SK-N-SH (cell line): Measurements from ENCODE around the gene HPCAL4.

Experiments
- CTCF ChIP-seq: fragments of 200-600 bp; sonication (generic); IDR thresholded peaks from 2 replicates; pipeline ENCODE4 v1.6.1; 2017; ENCODE audit warnings: antibody characterized with exemption, mild to moderate bottlenecking, moderate library complexity
- EZH2phosphoT487 ChIP-seq: fragments of 200-600 bp; sonication (generic); IDR thresholded peaks from 2 replicates; pipeline ENCODE4 v1.6.1; 2017; ENCODE audit warnings: low read depth, mixed run types, mild to moderate bottlenecking, antibody characterized with exemption, moderate library complexity, borderline replicate concordance
- MXI1 ChIP-seq: IDR thresholded peaks from 2 replicates; pipeline ENCODE4 v1.6.1; 2012; ENCODE audit warnings: mild to moderate bottlenecking, low read depth, low read length, improper control_type of control experiment
- POLR2AphosphoS5 ChIP-seq: IDR thresholded peaks from 2 replicates; pipeline ENCODE4 v1.6.1; 2012; ENCODE audit warnings: low read depth, low read length
- REST ChIP-seq: IDR thresholded peaks from 2 replicates; pipeline ENCODE4 v1.6.1; 2012; ENCODE audit warnings: mild to moderate bottlenecking, low read depth, low read length, moderate library complexity
- RFX5 ChIP-seq: IDR thresholded peaks from 2 replicates; pipeline ENCODE4 v1.6.1; 2012; ENCODE audit warnings: mild to moderate bottlenecking, improper control_type of control experiment, low read length
- SIN3A ChIP-seq: IDR thresholded peaks from 2 replicates; pipeline ENCODE4 v1.6.1; 2012; ENCODE audit warnings: low read depth, mild to moderate bottlenecking, low read length, moderate library complexity, borderline replicate concordance
- TAF1 ChIP-seq: IDR thresholded peaks from 2 replicates; pipeline ENCODE4 v1.6.1; 2012; ENCODE audit warnings: low read depth, mild to moderate bottlenecking, low read length, moderate library complexity, borderline replicate concordance
- TCF12 ChIP-seq: IDR thresholded peaks from 2 replicates; pipeline ENCODE4 v1.4.0; 2012
- USF1 ChIP-seq: IDR thresholded peaks from 2 replicates; pipeline ENCODE4 v1.4.0; 2012; ENCODE audit warnings: low read depth, borderline replicate concordance
- USF2 ChIP-seq: fragments of 150-350 bp; IDR thresholded peaks from 2 replicates; pipeline ENCODE4 v1.6.1; 2017; ENCODE audit warnings: antibody characterized with exemption, low read length, low read depth, borderline replicate concordance

- TF ChIP-seq CTCF (no peak), TAF1 (no peak), USF2 (no peak), MXI1 (no peak), EZH2phosphoT487 (no peak), SIN3A (no peak), REST (no peak), USF1 (no peak), RFX5 (no peak), TCF12 (no peak), POLR2AphosphoS5 (no peak)
Measured at GRCh38 chr1:39647247-39647646, 44.0 kb downstream of the HPCAL4 start.
